IMR-90 (cell line): ENCODE data around the gene DUSP8.

ENCODE experiments used
- RAD21 ChIP-seq: IDR thresholded peaks from 2 replicates; pipeline ENCODE4 v1.6.1; 2012; ENCODE audit warnings: low read length, improper control_type of control experiment
- TF ChIP-seq, protein P1 (sequence below): conservative IDR thresholded peaks from 2 replicates; pipeline ENCODE4 v1.5.1; 2012; ENCODE audit warnings: mild to moderate bottlenecking, low read depth, low read length, improper control_type of control experiment

GRCh38 chr11:1508986-1509385 is 63.1 kb downstream of the DUSP8 start:
- TF ChIP-seq, protein P1, sequence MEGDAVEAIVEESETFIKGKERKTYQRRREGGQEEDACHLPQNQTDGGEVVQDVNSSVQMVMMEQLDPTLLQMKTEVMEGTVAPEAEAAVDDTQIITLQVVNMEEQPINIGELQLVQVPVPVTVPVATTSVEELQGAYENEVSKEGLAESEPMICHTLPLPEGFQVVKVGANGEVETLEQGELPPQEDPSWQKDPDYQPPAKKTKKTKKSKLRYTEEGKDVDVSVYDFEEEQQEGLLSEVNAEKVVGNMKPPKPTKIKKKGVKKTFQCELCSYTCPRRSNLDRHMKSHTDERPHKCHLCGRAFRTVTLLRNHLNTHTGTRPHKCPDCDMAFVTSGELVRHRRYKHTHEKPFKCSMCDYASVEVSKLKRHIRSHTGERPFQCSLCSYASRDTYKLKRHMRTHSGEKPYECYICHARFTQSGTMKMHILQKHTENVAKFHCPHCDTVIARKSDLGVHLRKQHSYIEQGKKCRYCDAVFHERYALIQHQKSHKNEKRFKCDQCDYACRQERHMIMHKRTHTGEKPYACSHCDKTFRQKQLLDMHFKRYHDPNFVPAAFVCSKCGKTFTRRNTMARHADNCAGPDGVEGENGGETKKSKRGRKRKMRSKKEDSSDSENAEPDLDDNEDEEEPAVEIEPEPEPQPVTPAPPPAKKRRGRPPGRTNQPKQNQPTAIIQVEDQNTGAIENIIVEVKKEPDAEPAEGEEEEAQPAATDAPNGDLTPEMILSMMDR: no peak
- no peak for TF ChIP-seq RAD21
